ENCODE results near the gene LPAR1.

LPAR1 gene

DNA sequence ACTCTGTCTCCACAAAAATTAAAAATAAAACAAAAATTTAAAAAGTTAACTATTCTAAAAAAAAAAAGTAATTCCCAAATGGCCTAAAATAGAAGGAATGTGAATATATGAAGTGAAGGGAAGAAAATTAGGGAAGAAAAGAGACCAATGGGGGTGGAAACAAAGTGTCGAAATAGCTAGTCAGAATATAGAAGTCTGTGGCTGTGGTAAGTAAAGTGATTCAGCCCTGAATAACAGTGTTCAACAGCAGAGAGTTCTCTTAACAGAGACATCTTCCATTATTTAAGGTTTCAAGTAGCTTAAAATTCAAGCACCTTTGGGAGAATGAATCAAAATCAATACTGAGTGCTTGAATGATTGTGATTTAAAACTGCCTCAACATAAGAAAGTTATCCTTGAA, 51.7 kb downstream of the LPAR1 start:
- Histone ChIP-seq H3K79me2 (ENCODE audit: low read length) (no peaks in the 10 kb centered on the region), H3K4me2 (ENCODE audit: low read length) (no peak overlapping the region), H4K20me1 (ENCODE audit: insufficient read depth, low read length) (no peaks in the 10 kb centered on the region)

DNA sequence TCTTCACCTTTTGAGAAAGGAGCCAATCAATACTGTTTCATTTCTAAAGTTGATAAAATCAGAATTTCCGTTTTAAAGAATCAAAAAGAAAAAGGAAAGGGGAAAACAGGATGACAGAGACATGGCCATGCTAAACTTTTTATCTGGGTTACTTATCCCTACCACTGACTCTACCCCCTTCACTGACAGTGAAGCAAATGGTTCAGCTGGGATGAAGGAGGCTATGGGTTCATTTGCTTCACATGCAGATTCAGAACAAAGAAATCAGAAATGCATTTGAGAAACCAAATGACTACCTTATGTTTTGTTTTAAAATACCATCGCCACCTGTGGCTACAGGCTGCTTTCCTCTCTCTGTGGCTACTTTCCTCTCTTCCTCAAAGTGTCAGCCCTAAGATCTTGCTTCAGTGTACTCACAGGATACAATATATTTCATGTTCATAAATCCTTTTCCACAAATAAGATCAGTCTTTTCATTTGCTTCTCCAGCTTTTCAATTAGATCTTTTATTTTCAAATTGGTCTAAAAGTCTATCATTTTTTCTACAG, 53.3 kb downstream of the LPAR1 start:
- H4K20me1 ChIP-seq (ENCODE audit: insufficient read depth, low read length): no peaks in the 10 kb centered on the region
- H3K36me3 ChIP-seq (replicated peaks; ENCODE audit: low read depth, low read length): no peaks in the 10 kb centered on the region

More for the DNA sequence above, 51.7 kb downstream of the LPAR1 start:
- TF ChIP-seq CTCF (IDR thresholded peaks at IDR 0.05; ENCODE audit: low read depth, low read length) (no peak), EZH2phosphoT487 (IDR thresholded peaks at IDR 0.05; ENCODE audit: low read depth) (no peak)
- Histone ChIP-seq H2AFZ (ENCODE audit: low read depth, low read length) (no peak overlapping the region), H3K9me3 (ENCODE audit: insufficient read depth, low read length) (no peaks in the 10 kb centered on the region), H3K36me3 (replicated peaks; ENCODE audit: low read depth, low read length) (no peaks in the 10 kb centered on the region), H3K27me3 (ENCODE audit: low read depth, low read length) (no peaks in the 10 kb centered on the region), H3K9ac (ENCODE audit: low read length) (no peak overlapping the region), H3K4me1 (ENCODE audit: low read length) (no peaks in the 10 kb centered on the region), H3K4me3 (ENCODE audit: low read length) (no peak overlapping the region), H3K27ac (ENCODE audit: low read length) (no peak overlapping the region)

GRCh38 chr9:110980261-110980660, 58.0 kb downstream of the LPAR1 start:
- TF ChIP-seq EZH2phosphoT487 (IDR thresholded peaks at IDR 0.05; ENCODE audit: low read depth): no peak
- H3K79me2 ChIP-seq (ENCODE audit: low read length): no peaks in the 10 kb centered on the region

More for the DNA sequence above, 53.3 kb downstream of the LPAR1 start:
- Histone ChIP-seq H3K4me3 (ENCODE audit: low read length) (no peak overlapping the region), H3K9ac (ENCODE audit: low read length) (no peak overlapping the region), H3K79me2 (ENCODE audit: low read length) (no peaks in the 10 kb centered on the region), H2AFZ (ENCODE audit: low read depth, low read length) (no peak overlapping the region), H3K4me2 (ENCODE audit: low read length) (no peak overlapping the region), H3K27me3 (ENCODE audit: low read depth, low read length) (no peaks in the 10 kb centered on the region), H3K27ac (ENCODE audit: low read length) (no peak overlapping the region), H3K9me3 (ENCODE audit: insufficient read depth, low read length) (no peaks in the 10 kb centered on the region), H3K4me1 (ENCODE audit: low read length) (no peaks in the 10 kb centered on the region)
- TF ChIP-seq EZH2phosphoT487 (IDR thresholded peaks at IDR 0.05; ENCODE audit: low read depth) (no peak), CTCF (IDR thresholded peaks at IDR 0.05; ENCODE audit: low read depth, low read length) (no peak)

DNA sequence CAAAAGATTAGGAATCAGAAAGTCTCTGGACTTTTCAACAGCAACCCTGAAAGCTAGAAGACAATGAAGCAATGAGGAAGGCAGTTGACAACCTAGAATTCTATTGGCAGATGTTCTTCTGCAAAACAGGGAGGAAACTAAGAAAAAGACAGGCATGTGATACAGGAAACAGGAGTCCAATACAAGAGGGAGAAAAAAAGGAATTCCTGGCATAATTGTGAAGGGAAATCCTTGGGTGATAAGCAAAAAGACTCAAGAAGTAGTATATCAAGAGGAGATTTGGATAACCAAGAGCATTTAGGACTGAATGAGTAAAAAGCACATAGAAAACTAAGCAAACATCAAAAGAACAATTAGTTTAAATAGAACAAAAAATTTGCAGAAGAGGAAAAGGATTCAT, 58.6 kb downstream of the LPAR1 start:
- no peaks in the 10 kb centered on the region for H3K36me3 ChIP-seq (replicated peaks; ENCODE audit: low read depth, low read length)
- H3K4me3 ChIP-seq (ENCODE audit: low read length): no peak overlapping the region
- H3K9me3 ChIP-seq (ENCODE audit: insufficient read depth, low read length): no peaks in the 10 kb centered on the region
- H3K9ac ChIP-seq (ENCODE audit: low read length): no peak overlapping the region
- no peaks in the 10 kb centered on the region for H4K20me1 ChIP-seq (ENCODE audit: insufficient read depth, low read length)
- no peak overlapping the region for H3K27ac ChIP-seq (ENCODE audit: low read length)
- no peaks in the 10 kb centered on the region for H3K27me3 ChIP-seq (ENCODE audit: low read depth, low read length)
- H2AFZ ChIP-seq (ENCODE audit: low read depth, low read length): no peak overlapping the region
- H3K4me1 ChIP-seq (ENCODE audit: low read length): no peaks in the 10 kb centered on the region
- H3K79me2 ChIP-seq (ENCODE audit: low read length): no peaks in the 10 kb centered on the region
- H3K4me2 ChIP-seq (ENCODE audit: low read length): no peak overlapping the region
- TF ChIP-seq CTCF (IDR thresholded peaks at IDR 0.05; ENCODE audit: low read depth, low read length) (no peak), EZH2phosphoT487 (IDR thresholded peaks at IDR 0.05; ENCODE audit: low read depth) (no peak)

More at GRCh38 chr9:110980261-110980660, 58.0 kb downstream of the LPAR1 start:
- H4K20me1 ChIP-seq (ENCODE audit: insufficient read depth, low read length): no peaks in the 10 kb centered on the region
- no peaks in the 10 kb centered on the region for H3K36me3 ChIP-seq (replicated peaks; ENCODE audit: low read depth, low read length)
- H3K4me1 ChIP-seq (ENCODE audit: low read length): no peaks in the 10 kb centered on the region
- no peaks in the 10 kb centered on the region for H3K9me3 ChIP-seq (ENCODE audit: insufficient read depth, low read length)
- no peak overlapping the region for H3K4me2 ChIP-seq (ENCODE audit: low read length)
- H3K4me3 ChIP-seq (ENCODE audit: low read length): no peak overlapping the region
- H2AFZ ChIP-seq (ENCODE audit: low read depth, low read length): no peak overlapping the region
- no peaks in the 10 kb centered on the region for H3K27me3 ChIP-seq (ENCODE audit: low read depth, low read length)
- H3K27ac ChIP-seq (ENCODE audit: low read length): no peak overlapping the region
- H3K9ac ChIP-seq (ENCODE audit: low read length): no peak overlapping the region
